GM12801 (cell line): ENCODE measurements around the gene HOXC12.

ENCODE experiments used
- TF ChIP-seq, protein P1 (sequence below): IDR thresholded peaks from one replicate; pipeline ENCODE4 v1.5.1; 2011; ENCODE audit warnings: control low read depth; ENCODE audit not compliant: insufficient read length; ENCODE audit errors: extremely low read depth

Gene HOXC12

DNA sequence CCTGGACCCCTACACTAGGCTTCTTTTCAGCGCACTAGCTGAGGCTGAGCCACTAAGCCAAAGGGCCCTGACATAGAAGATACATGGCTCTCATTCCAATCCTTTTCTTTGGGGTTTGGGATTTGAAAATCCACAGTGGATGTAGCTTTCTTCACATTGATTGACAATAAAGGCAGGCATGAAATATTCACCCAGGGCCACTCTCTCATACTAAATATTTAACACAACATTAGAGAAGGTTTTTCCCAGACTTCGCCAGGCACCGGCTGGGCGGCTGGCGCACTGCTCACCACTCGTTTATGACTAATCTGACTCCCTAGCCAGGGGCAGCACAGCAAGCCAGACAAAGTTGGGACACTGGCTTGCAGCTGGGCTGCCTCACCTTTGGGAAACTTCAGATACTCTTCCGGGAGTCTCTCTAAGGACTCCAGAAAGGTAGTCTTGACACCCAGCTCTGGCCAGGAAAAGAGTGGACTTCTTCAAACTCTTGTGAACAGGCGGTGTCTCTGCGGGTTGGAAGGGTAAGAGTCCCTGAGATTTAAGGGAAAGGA lies 17.5 kb downstream of the HOXC12 start:
- TF ChIP-seq, protein P1, sequence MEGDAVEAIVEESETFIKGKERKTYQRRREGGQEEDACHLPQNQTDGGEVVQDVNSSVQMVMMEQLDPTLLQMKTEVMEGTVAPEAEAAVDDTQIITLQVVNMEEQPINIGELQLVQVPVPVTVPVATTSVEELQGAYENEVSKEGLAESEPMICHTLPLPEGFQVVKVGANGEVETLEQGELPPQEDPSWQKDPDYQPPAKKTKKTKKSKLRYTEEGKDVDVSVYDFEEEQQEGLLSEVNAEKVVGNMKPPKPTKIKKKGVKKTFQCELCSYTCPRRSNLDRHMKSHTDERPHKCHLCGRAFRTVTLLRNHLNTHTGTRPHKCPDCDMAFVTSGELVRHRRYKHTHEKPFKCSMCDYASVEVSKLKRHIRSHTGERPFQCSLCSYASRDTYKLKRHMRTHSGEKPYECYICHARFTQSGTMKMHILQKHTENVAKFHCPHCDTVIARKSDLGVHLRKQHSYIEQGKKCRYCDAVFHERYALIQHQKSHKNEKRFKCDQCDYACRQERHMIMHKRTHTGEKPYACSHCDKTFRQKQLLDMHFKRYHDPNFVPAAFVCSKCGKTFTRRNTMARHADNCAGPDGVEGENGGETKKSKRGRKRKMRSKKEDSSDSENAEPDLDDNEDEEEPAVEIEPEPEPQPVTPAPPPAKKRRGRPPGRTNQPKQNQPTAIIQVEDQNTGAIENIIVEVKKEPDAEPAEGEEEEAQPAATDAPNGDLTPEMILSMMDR: no peak

DNA sequence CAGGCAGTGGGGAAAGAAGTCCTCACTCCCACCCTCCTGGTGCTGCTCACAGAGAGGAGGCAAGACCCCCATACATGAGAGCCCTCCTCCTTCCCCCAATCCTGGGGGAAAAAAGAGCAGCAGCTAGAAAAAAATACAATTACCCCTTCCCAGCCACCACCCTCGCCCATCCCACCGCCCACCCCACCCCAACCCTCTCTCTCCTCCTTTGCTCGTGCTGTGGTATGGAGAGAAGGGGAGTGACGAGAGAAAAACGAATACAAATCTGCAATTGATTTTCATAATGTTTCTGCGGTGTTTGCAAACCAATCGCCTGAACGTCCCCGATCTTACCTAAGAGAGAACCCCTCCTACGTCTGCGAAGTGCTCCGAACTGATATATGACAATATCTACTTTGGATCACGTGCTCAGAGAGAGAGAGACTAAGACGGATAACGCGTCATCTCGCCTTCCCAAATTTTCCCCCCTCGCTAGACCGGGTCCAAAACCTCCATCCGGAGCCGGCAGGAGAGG lies 18.1 kb downstream of the HOXC12 start, which contains the start of gene HOXC11:
Gene HOXC11 (plus strand): TSS at position 405 of the 514 bp plus-strand sequence. CDS start 116 bp downstream, outside the sequence.
- TF ChIP-seq, protein P1: no peak

DNA sequence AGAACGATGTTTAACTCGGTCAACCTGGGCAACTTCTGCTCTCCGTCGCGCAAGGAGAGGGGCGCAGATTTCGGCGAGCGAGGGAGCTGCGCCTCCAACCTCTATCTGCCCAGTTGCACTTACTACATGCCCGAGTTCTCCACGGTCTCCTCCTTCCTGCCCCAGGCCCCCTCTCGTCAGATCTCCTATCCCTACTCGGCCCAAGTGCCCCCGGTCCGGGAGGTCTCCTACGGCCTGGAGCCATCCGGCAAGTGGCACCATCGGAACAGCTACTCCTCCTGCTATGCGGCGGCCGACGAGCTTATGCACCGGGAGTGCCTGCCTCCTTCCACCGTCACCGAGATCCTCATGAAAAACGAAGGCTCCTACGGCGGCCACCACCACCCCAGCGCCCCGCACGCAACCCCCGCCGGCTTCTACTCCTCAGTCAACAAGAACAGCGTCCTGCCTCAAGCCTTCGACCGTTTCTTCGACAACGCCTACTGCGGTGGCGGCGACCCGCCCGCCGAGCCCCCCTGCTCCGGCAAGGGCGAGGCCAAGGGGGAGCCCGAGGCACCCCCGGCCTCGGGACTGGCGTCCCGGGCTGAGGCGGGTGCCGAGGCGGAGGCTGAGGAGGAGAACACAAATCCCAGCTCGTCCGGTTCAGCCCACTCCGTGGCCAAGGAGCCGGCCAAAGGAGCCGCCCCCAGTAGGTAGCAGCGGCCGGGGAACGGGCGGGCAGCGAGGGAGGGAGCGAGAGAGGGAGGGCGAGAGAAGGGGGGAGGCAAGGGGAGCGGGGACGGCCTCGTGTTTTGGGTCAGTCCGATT lies 18.7 kb downstream of the HOXC12 start:
- TF ChIP-seq, protein P1: no peak

DNA sequence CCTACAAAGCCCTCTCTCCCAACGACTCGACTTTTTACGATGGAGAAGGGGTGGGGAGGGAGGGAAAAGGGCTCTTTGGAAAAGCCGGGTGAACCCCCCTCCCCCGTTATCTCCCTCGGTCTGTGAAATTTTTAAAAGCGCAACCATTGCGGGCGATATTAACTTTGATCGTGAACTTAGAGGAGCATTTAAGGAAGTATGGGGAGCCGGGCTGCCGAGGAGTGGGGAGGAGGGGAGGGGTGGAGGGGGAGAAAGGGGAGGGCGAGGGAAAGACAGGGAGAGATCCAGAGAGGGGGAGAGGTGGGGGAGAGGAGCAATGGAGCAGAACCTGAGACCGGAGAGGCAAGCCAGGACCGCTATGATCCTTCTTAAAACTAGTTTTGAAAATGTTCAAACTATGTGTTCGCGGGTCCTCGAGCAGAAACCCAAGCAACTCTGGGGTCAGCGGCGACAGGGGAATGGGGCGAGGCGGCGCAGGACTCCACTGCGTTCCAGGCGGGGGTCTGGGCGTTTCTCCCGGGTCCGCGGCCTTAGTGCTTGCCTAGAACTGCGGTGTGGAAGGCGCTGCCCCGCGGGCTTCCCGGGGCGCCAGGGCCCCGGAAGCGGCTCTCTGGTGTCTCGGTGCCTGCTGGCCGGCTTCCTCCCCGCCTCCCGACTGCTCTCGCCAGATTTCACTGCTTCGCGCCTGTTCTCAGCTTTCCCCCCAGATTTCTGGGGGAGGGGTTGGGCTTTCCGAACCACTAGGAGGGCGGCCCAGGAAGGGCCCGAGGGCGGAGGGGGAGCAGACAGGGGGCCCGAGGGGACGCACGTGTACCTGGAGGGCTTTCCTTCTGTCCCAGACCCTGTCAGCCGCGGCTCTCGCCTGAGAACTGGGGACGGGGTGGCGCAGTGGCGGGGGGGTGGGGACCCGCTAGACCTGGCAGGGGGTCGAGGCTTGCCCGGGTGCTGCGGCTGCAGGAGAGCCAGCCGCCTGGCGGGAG lies 19.7 kb downstream of the HOXC12 start, which contains the start of gene HOTAIR:
Gene HOTAIR (minus strand): TSS at position 871 of the 980 bp plus-strand sequence.
- TF ChIP-seq, protein P1: no peak

DNA sequence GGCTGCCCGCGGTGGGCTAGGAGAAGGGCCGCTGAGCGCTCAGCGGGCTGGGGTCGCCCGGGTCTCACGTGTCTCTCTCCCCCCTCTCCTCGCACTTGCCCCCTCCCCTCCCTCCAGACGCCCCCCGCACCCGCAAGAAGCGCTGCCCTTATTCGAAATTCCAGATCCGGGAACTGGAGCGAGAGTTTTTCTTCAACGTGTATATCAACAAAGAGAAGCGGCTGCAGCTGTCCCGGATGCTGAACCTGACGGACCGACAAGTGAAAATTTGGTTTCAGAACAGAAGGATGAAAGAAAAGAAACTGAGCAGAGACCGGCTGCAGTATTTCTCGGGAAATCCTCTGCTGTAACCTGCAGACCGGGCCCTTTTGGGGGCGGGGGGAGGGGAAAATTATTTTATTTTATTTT lies 20.4 kb downstream of the HOXC12 start:
- TF ChIP-seq, protein P1: no peak

DNA sequence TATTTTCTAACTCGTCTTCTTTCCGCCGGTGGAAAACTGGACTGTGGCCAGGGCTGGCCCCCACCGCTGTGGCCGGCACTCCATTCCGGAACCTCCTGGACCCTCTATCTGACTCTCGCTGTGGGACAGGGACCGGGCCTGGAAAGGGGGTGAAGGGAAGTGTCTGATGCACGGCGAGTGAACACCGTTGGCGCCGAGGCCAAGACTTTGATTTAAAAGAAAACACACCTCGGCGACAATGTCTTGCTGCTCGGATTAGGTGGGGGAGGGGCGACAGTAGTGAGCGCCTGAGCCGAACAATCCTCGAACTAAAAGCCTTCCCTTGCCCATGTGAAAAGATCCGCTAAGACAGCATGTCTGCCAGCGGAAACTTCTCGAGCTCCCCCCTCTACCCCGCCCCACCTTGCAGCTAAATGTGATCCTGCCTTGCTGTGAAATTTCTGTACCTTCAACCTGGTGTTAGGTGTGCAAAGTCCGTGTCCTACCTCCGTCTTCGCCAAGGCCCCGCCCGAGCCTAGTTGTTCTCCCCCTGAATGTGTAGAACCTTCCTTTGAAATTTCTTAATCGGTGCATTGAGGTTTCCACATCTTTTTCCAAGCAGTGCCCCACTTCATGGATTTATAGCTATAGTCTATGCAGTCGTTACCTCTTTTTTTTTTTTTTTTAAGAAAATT lies 20.9 kb downstream of the HOXC12 start:
- TF ChIP-seq, protein P1: no peak
